Mesendoderm (in vitro differentiated cells): ENCODE results near the gene NDC80.

Source experiments
- DNase-seq: peaks from one replicate; pipeline ENCODE4 v3.0.0; 2013
- H2AK5ac ChIP-seq: 2 replicates; pipeline ENCODE4 v1.6.1; 2013; ENCODE audit warnings: low read length, inconsistent platforms
- H2BK120ac ChIP-seq: 2 replicates; pipeline ENCODE4 v1.6.1; 2013; ENCODE audit warnings: low read depth, mild to moderate bottlenecking, low read length, moderate library complexity, mixed read lengths
- H2BK15ac ChIP-seq: replicated peaks from 2 replicates; pipeline ENCODE4 v1.6.1; 2013; ENCODE audit warnings: low read depth, mild to moderate bottlenecking, moderate library complexity
- H2BK5ac ChIP-seq: 2 replicates; pipeline ENCODE4 v1.6.1; 2013; ENCODE audit warnings: low read length, inconsistent platforms
- H3K18ac ChIP-seq: 2 replicates; pipeline ENCODE4 v1.6.1; 2013; ENCODE audit warnings: mild to moderate bottlenecking, low read length, mixed read lengths
- H3K23ac ChIP-seq: one replicate; pipeline ENCODE4 v1.6.1; 2013; ENCODE audit warnings: low read length
- H3K27ac ChIP-seq: 2 replicates; pipeline ENCODE4 v1.5.1; 2013; ENCODE audit warnings: low read depth, mild to moderate bottlenecking, inconsistent platforms, low read length, moderate library complexity
- H3K27me3 ChIP-seq: 2 replicates; pipeline ENCODE4 v1.6.1; 2013; ENCODE audit warnings: low read length, control low read depth, mild to moderate bottlenecking, inconsistent platforms; ENCODE audit not compliant: insufficient read depth, poor library complexity
- H3K36me3 ChIP-seq: 2 replicates; pipeline ENCODE4 v1.6.1; 2013; ENCODE audit warnings: low read length, inconsistent platforms; ENCODE audit not compliant: control insufficient read depth, insufficient read depth
- H3K4ac ChIP-seq: one replicate; pipeline ENCODE4 v1.6.1; 2013; ENCODE audit warnings: low read depth, mild to moderate bottlenecking, low read length, moderate library complexity
- H3K4me1 ChIP-seq: 2 replicates; pipeline ENCODE4 v1.6.1; 2013; ENCODE audit warnings: low read depth, low read length, inconsistent platforms; ENCODE audit not compliant: control insufficient read depth
- H3K4me2 ChIP-seq: 2 replicates; pipeline ENCODE4 v1.6.1; 2013; ENCODE audit warnings: low read length
- H3K4me3 ChIP-seq: 2 replicates; pipeline ENCODE4 v1.5.1; 2013; ENCODE audit warnings: mild to moderate bottlenecking, low read length
- H3K56ac ChIP-seq: one replicate; pipeline ENCODE4 v1.6.1; 2013; ENCODE audit warnings: low read length
- H3K79me1 ChIP-seq: 2 replicates; pipeline ENCODE4 v1.6.1; 2013; ENCODE audit warnings: low read length, inconsistent platforms
- H3K79me2 ChIP-seq: 2 replicates; pipeline ENCODE4 v1.6.1; 2013; ENCODE audit warnings: mild to moderate bottlenecking, low read length; ENCODE audit not compliant: control insufficient read depth, insufficient read depth
- H3K9ac ChIP-seq: 2 replicates; pipeline ENCODE4 v1.6.1; 2013; ENCODE audit warnings: low read length, inconsistent platforms
- H4K5ac ChIP-seq: one replicate; pipeline ENCODE4 v1.6.1; 2013; ENCODE audit warnings: low read length
- H4K8ac ChIP-seq: one replicate; pipeline ENCODE4 v1.6.1; 2013; ENCODE audit warnings: low read depth, mild to moderate bottlenecking, control low read depth, low read length, moderate library complexity
- WGBS: extraction: QIAGEN DNeasy Blood & Tissue Kit; methylation state at CpG from one replicate; pipeline ENCODE4 v1.1.7; 2013; ENCODE audit warnings: low lambda C conversion rate, missing lambda C conversion rate; ENCODE audit not compliant: insufficient coverage; ENCODE audit errors: extremely low coverage; 5-methylcytosine and 5-hydroxymethylcytosine counted together

NDC80 gene

GRCh38 chr18:2651981-2652380 is 80.6 kb downstream of the NDC80 start:
- no CpG with 5 or more reads among the region's 1 CpG for WGBS
- Histone ChIP-seq H3K79me2 (peaks cover 10% of the 10 kb centered on the region), H3K79me1 (peaks cover 7% of the 10 kb centered on the region), H4K5ac (no peak overlapping the region), H3K4me1 (peaks cover 5% of the 10 kb centered on the region), H3K27me3 (peaks cover 2% of the 10 kb centered on the region), H3K18ac (no peak overlapping the region), H3K9ac (no peak overlapping the region), H2BK120ac (no peak overlapping the region), H3K36me3 (no peaks in the 10 kb centered on the region), H3K4me3 (no peak overlapping the region), H4K8ac (no peak overlapping the region), H3K23ac (no peak overlapping the region), H2AK5ac (no peak overlapping the region), H2BK15ac (no peak overlapping the region), H2BK5ac (no peak overlapping the region), H3K4ac (no peak overlapping the region), H3K27ac (no peak overlapping the region), H3K56ac (no peak overlapping the region), H3K4me2 (no peak overlapping the region)
- no peak for DNase-seq

DNA sequence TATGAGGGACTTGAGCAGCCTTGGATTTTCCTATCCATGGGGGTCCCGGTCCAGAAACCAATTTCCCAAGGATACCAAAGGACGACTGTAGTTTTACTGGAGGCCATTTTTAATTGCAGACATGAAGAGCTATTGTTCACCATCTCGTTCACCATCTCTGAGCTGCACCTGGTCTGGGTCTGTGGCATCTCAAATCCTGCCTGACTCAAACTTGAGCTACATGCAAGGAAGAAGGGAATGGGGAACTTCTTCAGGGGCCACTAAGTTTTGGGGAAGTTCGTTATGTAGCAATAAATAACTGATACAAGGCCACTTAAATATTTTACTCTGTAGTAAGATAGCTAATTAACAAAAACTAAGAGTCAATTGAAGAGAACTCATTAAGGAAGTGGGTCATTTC is 82.1 kb downstream of the NDC80 start:
- Histone ChIP-seq H4K5ac (no peak overlapping the region), H3K18ac (no peak overlapping the region), H3K79me2 (peaks cover 19% of the 10 kb centered on the region), H4K8ac (no peak overlapping the region), H3K9ac (no peak overlapping the region), H2BK5ac (no peak overlapping the region), H3K79me1 (peaks cover 9% of the 10 kb centered on the region), H2BK120ac (no peak overlapping the region), H2BK15ac (no peak overlapping the region), H3K56ac (no peak overlapping the region), H3K4me1 (peaks cover 5% of the 10 kb centered on the region), H3K27ac (no peak overlapping the region), H3K4ac (no peak overlapping the region), H3K4me2 (no peak overlapping the region), H3K36me3 (no peaks in the 10 kb centered on the region), H3K27me3 (peaks cover 2% of the 10 kb centered on the region), H2AK5ac (no peak overlapping the region), H3K23ac (no peak overlapping the region), H3K4me3 (no peak overlapping the region)
- WGBS: no CpG with 5 or more reads among the region's 4 CpGs
- peak; percentile 15 for DNase-seq

GRCh38 chr18:2654169-2654927 is 83.0 kb downstream of the NDC80 start:
- no peak overlapping the region for H3K27ac ChIP-seq
- peak; percentile 19 for DNase-seq

DNA sequence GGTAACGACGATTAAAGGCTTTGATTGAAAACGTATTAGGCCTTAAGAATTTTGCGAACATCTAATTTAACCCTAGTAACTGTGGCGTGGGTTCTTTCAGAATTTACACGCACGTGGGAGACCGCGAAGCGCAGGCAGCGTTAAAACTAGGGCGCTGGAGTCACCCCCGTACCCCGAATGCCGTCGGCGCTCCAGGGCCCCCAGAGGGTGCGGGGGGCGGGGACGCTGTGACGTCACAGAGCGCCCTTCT is 83.5 kb downstream of the NDC80 start:
- H3K23ac ChIP-seq: no peak overlapping the region
- peak overlapping the region; percentile 88 for H3K18ac ChIP-seq
- H2AK5ac ChIP-seq: no peak overlapping the region
- peak overlapping the region; percentile 52 for H3K27ac ChIP-seq
- H3K4me1 ChIP-seq: peaks cover 5% of the 10 kb centered on the region
- H3K4me3 ChIP-seq: peak overlapping the region; percentile 81
- no peak overlapping the region for H2BK15ac ChIP-seq
- peaks cover 9% of the 10 kb centered on the region for H3K79me1 ChIP-seq
- H2BK5ac ChIP-seq: no peak overlapping the region
- no CpG with 5 or more reads among the region's 22 CpGs for WGBS
- no peak overlapping the region for H4K5ac ChIP-seq
- no peak overlapping the region for H2BK120ac ChIP-seq
- no peaks in the 10 kb centered on the region for H3K36me3 ChIP-seq
- DNase-seq: no peak
- H4K8ac ChIP-seq: no peak overlapping the region
- H3K4me2 ChIP-seq: peak overlapping the region; percentile 77
- no peak overlapping the region for H3K4ac ChIP-seq
- peaks cover 24% of the 10 kb centered on the region for H3K79me2 ChIP-seq
- H3K27me3 ChIP-seq: peaks cover 2% of the 10 kb centered on the region
- peak overlapping the region; percentile 93 for H3K56ac ChIP-seq
- peak overlapping the region; percentile 93 for H3K9ac ChIP-seq

More at GRCh38 chr18:2654169-2654927, 83.0 kb downstream of the NDC80 start:
- Histone ChIP-seq H2AK5ac (no peak overlapping the region), H2BK5ac (no peak overlapping the region), H4K8ac (no peak overlapping the region), H3K18ac (no peak overlapping the region), H3K56ac (peak overlapping the region; percentile 93), H2BK15ac (no peak overlapping the region), H3K79me2 (peaks cover 23% of the 10 kb centered on the region), H3K4me1 (peaks cover 5% of the 10 kb centered on the region), H3K36me3 (no peaks in the 10 kb centered on the region), H3K23ac (peak overlapping the region; percentile 57), H3K4me2 (peak overlapping the region; percentile 77), H4K5ac (no peak overlapping the region), H3K79me1 (peaks cover 9% of the 10 kb centered on the region), H2BK120ac (no peak overlapping the region), H3K4ac (no peak overlapping the region), H3K27me3 (peaks cover 2% of the 10 kb centered on the region), H3K9ac (peak overlapping the region; percentile 93), H3K4me3 (peak overlapping the region; percentile 81)
- WGBS: no CpG with 5 or more reads among the region's 13 CpGs

DNA sequence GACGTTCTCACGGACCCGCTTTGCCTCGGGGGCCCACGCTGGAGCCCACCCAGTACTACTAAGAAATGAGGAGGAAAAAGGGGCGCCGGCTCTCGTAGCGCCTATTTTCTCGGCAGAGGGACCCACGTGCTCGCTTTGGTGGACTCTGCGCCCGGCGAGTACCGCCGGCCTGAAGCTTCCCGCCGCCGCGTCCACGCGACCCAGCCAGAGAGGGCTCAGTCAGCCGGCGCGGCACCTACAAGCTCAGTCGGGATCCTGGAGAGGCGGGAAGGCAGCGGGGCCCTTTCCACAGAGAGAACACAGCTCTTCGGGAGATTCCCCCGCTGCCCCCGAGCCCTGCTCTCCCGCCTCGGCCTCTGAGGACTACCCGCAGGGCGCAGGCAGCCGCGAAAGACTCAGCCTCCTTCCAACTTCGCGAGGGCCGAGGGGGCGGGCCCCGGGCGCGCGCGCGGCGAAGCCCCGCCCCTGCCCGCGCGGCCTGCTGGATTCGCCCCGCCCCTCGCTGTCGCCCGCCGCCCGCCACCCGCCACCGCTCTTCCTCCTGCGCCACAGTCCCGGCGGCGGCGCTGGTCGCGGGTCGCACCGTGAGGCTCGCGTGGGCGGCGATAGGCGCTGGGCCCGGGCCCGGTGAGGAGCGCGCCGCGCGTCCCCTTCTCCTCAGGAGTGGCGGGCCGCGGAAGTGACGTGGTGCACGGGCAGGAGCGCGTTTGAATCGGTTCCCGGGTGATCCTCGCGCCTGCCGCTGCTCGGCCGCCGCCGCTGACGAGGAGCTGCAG is 84.0 kb downstream of the NDC80 start, which contains the start of gene SMCHD1:
Gene SMCHD1, plus strand, starts transcription at position 549 of the 776 bp plus-strand sequence. CDS start 350 bp downstream, outside the sequence.
- peaks cover 9% of the 10 kb centered on the region for H3K79me1 ChIP-seq
- no CpG with 5 or more reads among the region's 100 CpGs for WGBS
- DNase-seq: peak; percentile 86

More for the DNA sequence above, 84.0 kb downstream of the NDC80 start, which contains the start of gene SMCHD1:
- Histone ChIP-seq H3K79me2 (peaks cover 24% of the 10 kb centered on the region), H3K4me2 (peak within 1 kb of the TSS; percentile 77), H3K27ac (peak within 1 kb of the TSS; percentile 94), H3K9ac (peak within 1 kb of the TSS; percentile 95), H3K4me1 (peaks cover 5% of the 10 kb centered on the region), H2BK15ac (no peak within 1 kb of the TSS), H3K27me3 (peaks cover 2% of the 10 kb centered on the region), H3K4me3 (peak within 1 kb of the TSS; percentile 98), H4K8ac (no peak within 1 kb of the TSS), H2AK5ac (no peak within 1 kb of the TSS), H3K23ac (peak within 1 kb of the TSS; percentile 80), H4K5ac (no peak within 1 kb of the TSS), H2BK5ac (no peak within 1 kb of the TSS), H3K4ac (peak within 1 kb of the TSS; percentile 28), H2BK120ac (no peak within 1 kb of the TSS), H3K18ac (peak within 1 kb of the TSS; percentile 88), H3K36me3 (no peaks in the 10 kb centered on the region), H3K56ac (peak within 1 kb of the TSS; percentile 97)
